GM12878 (cell line): ENCODE results near the gene ADAMTS19. TPM values are rescaled to one million over a fixed set of nuclear protein-coding genes. Genes with fewer than 3 reads are reported as not detected.

Source experiments
- BACH1 ChIP-seq: fragments of 450-650 bp; IDR thresholded peaks from 2 replicates; pipeline ENCODE4 v1.6.1; 2017; ENCODE audit warnings: mild to moderate bottlenecking, borderline replicate concordance
- CEBPB ChIP-seq, 2 experiments: fragments of 150-350 bp in 1 of 2; IDR thresholded peaks; 2 replicates each; pipeline ENCODE4 v1.6.1; 2012 to 2014; ENCODE audit warnings: low read depth in 2 of 2, low read length in 2 of 2, borderline replicate concordance in 1 of 2, inconsistent platforms in 1 of 2
- HDAC6 ChIP-seq: fragments of 200-600 bp; sonication (generic); IDR thresholded peaks from one replicate; pipeline ENCODE4 v1.8.0; 2017; ENCODE audit warnings: antibody characterized with exemption; ENCODE audit not compliant: unreplicated experiment
- HSF1 ChIP-seq: fragments of 150-350 bp; IDR thresholded peaks from 2 replicates; pipeline ENCODE4 v1.6.1; 2014; ENCODE audit warnings: mild to moderate bottlenecking, low read depth, low read length
- IRF3 ChIP-seq: fragments of 450-650 bp; IDR thresholded peaks from 2 replicates; pipeline ENCODE4 v1.6.1; 2014; ENCODE audit warnings: mild to moderate bottlenecking
- NR2C1 ChIP-seq: fragments of 450-650 bp; IDR thresholded peaks from 2 replicates; pipeline ENCODE4 v1.6.1; 2017; ENCODE audit warnings: antibody characterized with exemption, mild to moderate bottlenecking, moderate library complexity
- ZBTB40 ChIP-seq: fragments of 450-650 bp; IDR thresholded peaks from 2 replicates; pipeline ENCODE4 v1.6.1; 2016; ENCODE audit warnings: mild to moderate bottlenecking, moderate library complexity, borderline replicate concordance
- polyA plus RNA-seq, 11 experiments: library from polyadenylated mRNA; depleted of rRNA in 4 of 11; unstranded in 6 of 11; stranded (reverse) in 5 of 11; fragments of >200 nt; fragmentation: Nextera tagmentation in 4 of 11; fragmentation: Illumina TruSeq in 1 of 11; extraction: Ambion mirVana in 4 of 11; extraction: Trizol in 1 of 11; gene quantifications; 1 replicate in 1 of 11; 2 replicates in 10 of 11; pipeline versions ENCODE4 v1.2.1 to v1.2.3, GENCODE V29; 2011 to 2016; ENCODE audit warnings: inconsistent platforms in 2 of 11, missing spikeins in 2 of 11, low read depth in 1 of 11
- total RNA-seq, 4 experiments: library from RNA; depleted of rRNA in 3 of 4; stranded (reverse); fragments of >200 nt in 3 of 4; fragmentation: Illumina TruSeq in 1 of 4; extraction: Trizol in 1 of 4; gene quantifications; 2 replicates each; pipeline versions ENCODE4 v1.2.1 to v1.2.3, GENCODE V29; 2013 to 2021

ADAMTS19 gene
- total and polyA plus RNA-seq, 10 of the 15 experiments (the other 5 are each of a cell fraction or from before 2014, with no cell fraction given), result not detected

- TF ChIP-seq ZBTB40 (no peak), BACH1 (no peak), IRF3 (no peak), HDAC6 (no peak), NR2C1 (no peak), HSF1 (no peak), CEBPB (IDR thresholded peaks at IDR 0.05; ENCODE audit: borderline replicate concordance in 1 of 2, low read depth in 2 of 2, low read length in 2 of 2) (no peak)
These were observed 141.5 kb downstream of the ADAMTS19 start (continued) for GRCh38 chr5:129601576-129601975.
